Astrocyte (in vitro differentiated cells and primary cell): ENCODE measurements around the gene UBE2F. TPM values are rescaled to one million over a fixed set of nuclear protein-coding genes. Genes with fewer than 3 reads are reported as not detected.
A peak's percentile ranks its signal among the peaks of the same experiment; 100 is the strongest.

Source experiments
- DNase-seq: peaks from one replicate; pipeline ENCODE4 v3.0.0-alpha.2; 2010; ENCODE audit warnings: low read depth
- FAIRE-seq: peaks from 2 replicates; lab custom pipeline; 2011; peaks lifted over from hg19 to GRCh38; lab: Jason Lieb, UNC
- H2AFZ ChIP-seq: 2 replicates; pipeline ENCODE4 v1.6.0; 2012; ENCODE audit warnings: low read depth, low read length, inconsistent platforms
- H3K27ac ChIP-seq: 2 replicates; pipeline ENCODE4 v1.5.1; 2011; ENCODE audit warnings: low read depth, low read length, inconsistent platforms
- H3K27me3 ChIP-seq: 2 replicates; pipeline ENCODE4 v1.6.0; 2011; ENCODE audit warnings: low read length, inconsistent platforms; ENCODE audit not compliant: insufficient read depth
- H3K36me3 ChIP-seq: 2 replicates; pipeline ENCODE4 v1.5.1; 2011; ENCODE audit warnings: low read length, inconsistent platforms; ENCODE audit not compliant: insufficient read depth
- H3K4me1 ChIP-seq: 2 replicates; pipeline ENCODE4 v1.5.1; 2011; ENCODE audit warnings: low read length, inconsistent platforms; ENCODE audit not compliant: insufficient read depth
- H3K4me2 ChIP-seq: 2 replicates; pipeline ENCODE4 v1.6.0; 2012; ENCODE audit warnings: low read length, inconsistent platforms
- H3K4me3 ChIP-seq: 2 replicates; pipeline ENCODE4 v1.5.1; 2011; ENCODE audit warnings: low read depth, mild to moderate bottlenecking, low read length, inconsistent platforms; ENCODE audit not compliant: insufficient read depth
- H3K79me2 ChIP-seq: 2 replicates; pipeline ENCODE4 v1.6.0; 2012; ENCODE audit warnings: mild to moderate bottlenecking, low read length, inconsistent platforms; ENCODE audit not compliant: insufficient read depth
- H3K9ac ChIP-seq: 2 replicates; pipeline ENCODE4 v1.6.0; 2012; ENCODE audit warnings: mild to moderate bottlenecking, low read length, inconsistent platforms
- H3K9me3 ChIP-seq: 2 replicates; pipeline ENCODE4 v1.5.1; 2012; ENCODE audit warnings: low read depth, mild to moderate bottlenecking, low read length, inconsistent platforms; ENCODE audit not compliant: insufficient read depth
- H4K20me1 ChIP-seq: 2 replicates; pipeline ENCODE4 v1.6.0; 2012; ENCODE audit warnings: low read length, inconsistent platforms; ENCODE audit not compliant: insufficient read depth
- H3K27ac Mint-ChIP-seq: one replicate; pipeline ENCODE4 v1.8.0; 2021; ENCODE audit warnings: mild to moderate bottlenecking, mixed read lengths; ENCODE audit not compliant: unreplicated experiment
- H3K27me3 Mint-ChIP-seq: one replicate; pipeline ENCODE4 v1.8.0; 2021; ENCODE audit warnings: low read depth, mixed read lengths; ENCODE audit not compliant: unreplicated experiment
- H3K36me3 Mint-ChIP-seq: one replicate; pipeline ENCODE4 v1.8.0; 2021; ENCODE audit warnings: low read depth, mixed read lengths; ENCODE audit not compliant: unreplicated experiment
- H3K4me1 Mint-ChIP-seq: one replicate; pipeline ENCODE4 v1.8.0; 2021; ENCODE audit warnings: low read depth, mixed read lengths; ENCODE audit not compliant: unreplicated experiment
- H3K4me3 Mint-ChIP-seq: one replicate; pipeline ENCODE4 v1.8.0; 2021; ENCODE audit warnings: mild to moderate bottlenecking, moderate library complexity, mixed read lengths; ENCODE audit not compliant: unreplicated experiment
- H3K9me3 Mint-ChIP-seq: one replicate; pipeline ENCODE4 v1.8.0; 2021; ENCODE audit warnings: mild to moderate bottlenecking, mixed read lengths; ENCODE audit not compliant: unreplicated experiment
- EZH2 ChIP-seq: IDR thresholded peaks from 2 replicates; pipeline ENCODE4 v1.6.1; 2012; ENCODE audit warnings: mild to moderate bottlenecking, low read length, inconsistent platforms; ENCODE audit not compliant: insufficient read depth
- total RNA-seq: library from RNA; stranded (reverse); gene quantifications from 2 replicates; pipeline ENCODE4 v1.2.1, GENCODE V29; 2021
- TF ChIP-seq, protein P1 (sequence below): IDR thresholded peaks from 2 replicates; pipeline ENCODE4 v1.5.1; 2011; ENCODE audit warnings: low read depth, mild to moderate bottlenecking, inconsistent platforms, low read length, moderate library complexity; ENCODE audit not compliant: insufficient read depth

The UBE2F gene
- total RNA-seq, 1 donor from 2014 or later, result 67.1 TPM

GRCh38 chr2:238061315-238062202 is 94.7 kb downstream of the UBE2F start:
- no peaks in the 10 kb centered on the region for H3K27me3 Mint-ChIP-seq
- FAIRE-seq, result no peak
- H3K36me3 ChIP-seq, result no peaks in the 10 kb centered on the region
- peak overlapping the region; percentile 91 for H3K9ac ChIP-seq
- peak overlapping the region; percentile 97 for H3K4me3 Mint-ChIP-seq
- TF ChIP-seq, protein P1, sequence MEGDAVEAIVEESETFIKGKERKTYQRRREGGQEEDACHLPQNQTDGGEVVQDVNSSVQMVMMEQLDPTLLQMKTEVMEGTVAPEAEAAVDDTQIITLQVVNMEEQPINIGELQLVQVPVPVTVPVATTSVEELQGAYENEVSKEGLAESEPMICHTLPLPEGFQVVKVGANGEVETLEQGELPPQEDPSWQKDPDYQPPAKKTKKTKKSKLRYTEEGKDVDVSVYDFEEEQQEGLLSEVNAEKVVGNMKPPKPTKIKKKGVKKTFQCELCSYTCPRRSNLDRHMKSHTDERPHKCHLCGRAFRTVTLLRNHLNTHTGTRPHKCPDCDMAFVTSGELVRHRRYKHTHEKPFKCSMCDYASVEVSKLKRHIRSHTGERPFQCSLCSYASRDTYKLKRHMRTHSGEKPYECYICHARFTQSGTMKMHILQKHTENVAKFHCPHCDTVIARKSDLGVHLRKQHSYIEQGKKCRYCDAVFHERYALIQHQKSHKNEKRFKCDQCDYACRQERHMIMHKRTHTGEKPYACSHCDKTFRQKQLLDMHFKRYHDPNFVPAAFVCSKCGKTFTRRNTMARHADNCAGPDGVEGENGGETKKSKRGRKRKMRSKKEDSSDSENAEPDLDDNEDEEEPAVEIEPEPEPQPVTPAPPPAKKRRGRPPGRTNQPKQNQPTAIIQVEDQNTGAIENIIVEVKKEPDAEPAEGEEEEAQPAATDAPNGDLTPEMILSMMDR, result no peak
- no peak for TF ChIP-seq EZH2
- H4K20me1 ChIP-seq, result no peaks in the 10 kb centered on the region
- H3K27me3 ChIP-seq, result no peaks in the 10 kb centered on the region
- H3K79me2 ChIP-seq, result no peaks in the 10 kb centered on the region
- H2AFZ ChIP-seq, result peak overlapping the region; percentile 97
- H3K27ac ChIP-seq, result peak overlapping the region; percentile 59
- peaks cover 7% of the 10 kb centered on the region for H3K36me3 Mint-ChIP-seq
- peak; percentile 20 for DNase-seq
- H3K4me2 ChIP-seq, result peak overlapping the region; percentile 91
- H3K4me3 ChIP-seq, result peak overlapping the region; percentile 97
- peaks cover 9% of the 10 kb centered on the region for H3K4me1 Mint-ChIP-seq
- H3K9me3 Mint-ChIP-seq, result peaks cover 2% of the 10 kb centered on the region
- peak overlapping the region; percentile 80 for H3K27ac Mint-ChIP-seq
- no peaks in the 10 kb centered on the region for H3K9me3 ChIP-seq
- peaks cover 10% of the 10 kb centered on the region for H3K4me1 ChIP-seq

DNA sequence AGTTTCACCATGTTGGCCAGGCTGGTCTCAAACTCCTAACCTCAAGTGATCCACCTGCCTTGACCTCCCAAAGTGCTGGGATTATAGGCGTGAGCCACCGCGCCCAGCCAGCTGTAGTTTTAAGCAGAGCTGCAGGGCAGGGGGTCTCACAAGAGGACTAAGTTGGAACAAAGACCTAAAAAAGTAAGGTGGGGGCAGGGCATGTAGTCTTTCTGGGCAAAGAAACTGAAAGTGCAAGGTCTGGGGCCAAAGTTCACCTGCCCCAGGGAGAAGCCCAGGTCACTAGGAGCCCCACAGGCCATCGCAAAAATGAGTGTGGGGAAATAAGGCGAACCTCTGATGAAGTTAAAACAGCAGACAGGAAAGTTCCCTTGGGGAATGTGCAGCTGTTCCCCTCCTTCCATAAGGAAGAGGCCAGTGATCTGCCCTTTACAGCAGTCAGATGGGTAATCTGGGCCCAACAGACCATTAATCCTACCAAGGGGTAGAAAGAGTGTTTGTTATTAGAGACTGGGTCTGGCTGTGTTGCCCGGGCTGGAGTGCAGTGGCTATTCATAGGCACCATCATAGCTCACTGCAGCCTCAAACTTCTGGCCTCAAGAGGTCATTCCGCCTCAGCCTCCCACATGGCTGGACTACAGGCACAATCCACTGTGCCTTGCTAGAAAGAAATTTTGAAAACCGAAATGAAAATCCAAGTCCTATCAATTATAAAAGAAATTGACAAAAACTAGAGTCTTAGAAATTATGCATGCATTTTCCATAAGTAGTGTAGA is 96.8 kb downstream of the UBE2F start:
- Histone ChIP-seq H3K4me3 (no peak overlapping the region), H4K20me1 (no peaks in the 10 kb centered on the region), H3K9me3 (no peaks in the 10 kb centered on the region), H3K36me3 (peaks cover under 1% of the 10 kb centered on the region), H3K27ac (no peak overlapping the region), H3K27me3 (no peaks in the 10 kb centered on the region), H3K9ac (no peak overlapping the region), H3K79me2 (no peaks in the 10 kb centered on the region), H3K4me2 (no peak overlapping the region), H3K4me1 (peaks cover 10% of the 10 kb centered on the region), H2AFZ (no peak overlapping the region)
- Mint-ChIP-seq H3K36me3 (peaks cover 10% of the 10 kb centered on the region), H3K27ac (no peak overlapping the region), H3K4me3 (no peak overlapping the region), H3K27me3 (no peaks in the 10 kb centered on the region), H3K4me1 (peaks cover 9% of the 10 kb centered on the region), H3K9me3 (peaks cover 2% of the 10 kb centered on the region)
- FAIRE-seq (no peak), DNase-seq (no peak)
- TF ChIP-seq EZH2, result no peak
- TF ChIP-seq, protein P1, result no peak
